ENCODE data around the gene RSPO3.
"Not testable (repeated sequence)": the region's sequence is repeated elsewhere in the genome, so short reads cannot be mapped to it uniquely, and the experiment has no call there.

The RSPO3 gene

GRCh38 chr6:127118298-127119101 is at the start of gene RSPO3:
TSS of gene RSPO3 (plus strand) at chr6:127118671. CDS start at chr6:127119193, 522 bp downstream.
- peak; percentile 55 for DNase-seq (ENCODE audit: low spot score)

DNA sequence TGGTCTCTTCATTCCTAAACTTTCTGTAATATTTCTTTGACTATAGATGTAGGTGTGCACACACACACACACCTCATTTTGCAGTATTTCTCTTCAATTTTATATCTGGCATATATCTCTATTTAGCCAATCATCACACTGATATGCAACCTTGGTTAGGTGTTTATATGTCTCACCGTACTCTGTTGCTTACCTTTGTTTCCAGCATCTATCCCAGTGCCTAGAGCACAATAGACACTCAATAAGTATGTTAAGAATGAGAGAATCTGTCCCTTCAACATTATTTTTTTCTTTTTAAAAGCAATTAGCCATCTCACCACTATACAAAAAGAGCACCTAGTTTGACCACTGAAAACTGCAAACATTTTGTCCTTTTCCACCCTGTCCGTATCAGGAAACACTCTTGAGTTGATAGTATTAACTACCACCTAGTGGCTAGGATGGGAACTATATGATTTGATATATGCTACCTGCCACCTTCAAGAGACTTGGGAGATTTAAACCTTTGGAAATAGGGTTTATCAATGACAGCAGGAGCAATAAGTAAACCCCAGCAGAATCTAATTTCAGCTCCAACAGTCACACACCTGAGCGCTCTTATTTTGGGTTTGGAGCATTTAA is 48.7 kb upstream of the RSPO3 start:
- peak; percentile 16 for DNase-seq (ENCODE audit: low spot score)

- no peak for DNase-seq (ENCODE audit: low spot score)
Observed at GRCh38 chr6:127073222-127073621, 45.2 kb upstream of the RSPO3 start.

- DNase-seq (ENCODE audit: low spot score): no peak
Observed at GRCh38 chr6:127076466-127076865, 42.0 kb upstream of the RSPO3 start.

DNA sequence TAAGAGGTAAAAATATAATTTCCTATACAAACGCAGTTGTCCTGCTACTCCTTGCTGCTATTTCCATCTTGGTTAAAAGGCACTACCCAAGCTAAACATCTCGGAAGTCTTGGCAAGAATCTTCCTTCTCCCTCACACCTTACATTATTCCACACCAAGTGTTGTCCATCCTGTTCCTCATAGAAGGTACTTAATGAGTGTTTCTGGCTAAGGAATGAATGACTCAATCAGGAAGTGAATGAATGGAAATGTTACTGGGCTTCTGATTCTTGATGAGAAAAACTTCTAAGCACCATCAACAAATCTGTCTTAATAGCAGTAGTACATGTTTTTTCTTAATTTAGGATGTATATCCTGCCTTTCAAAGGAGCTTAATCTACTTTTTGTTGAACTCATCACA is 40.6 kb upstream of the RSPO3 start:
- DNase-seq (ENCODE audit: low spot score): no peak

- no peak for DNase-seq (ENCODE audit: low spot score)
Observed at GRCh38 chr6:127078669-127079068, 39.8 kb upstream of the RSPO3 start.

- no peak for DNase-seq (ENCODE audit: low spot score)
Observed at GRCh38 chr6:127079681-127080080, 38.8 kb upstream of the RSPO3 start.

DNA sequence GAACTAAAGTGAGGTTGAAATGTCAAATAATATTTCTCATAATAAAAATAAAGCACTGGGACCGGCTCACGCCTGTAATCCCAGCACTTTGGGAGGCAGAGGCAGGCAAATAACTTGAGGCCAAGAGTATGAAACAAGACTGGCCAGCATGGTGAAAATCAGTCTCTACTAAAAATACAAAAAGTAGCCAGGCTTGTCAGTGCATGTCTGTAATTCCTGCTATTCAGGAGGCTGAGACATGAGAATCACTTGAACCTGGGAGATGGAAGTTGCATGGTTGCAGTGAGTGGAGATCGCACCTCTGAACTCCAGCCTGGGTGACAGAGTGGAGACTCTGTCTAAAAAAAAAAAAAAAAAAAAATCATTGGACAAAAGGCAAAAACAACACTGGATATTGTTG is 38.4 kb upstream of the RSPO3 start:
- no peak for DNase-seq (ENCODE audit: low spot score)

GRCh38 chr6:127083231-127083962 is 35.1 kb upstream of the RSPO3 start:
- no peak for DNase-seq (ENCODE audit: low spot score)

- DNase-seq (ENCODE audit: low spot score): no peak
Observed at GRCh38 chr6:127083963-127084310, 34.5 kb upstream of the RSPO3 start.

GRCh38 chr6:127085181-127085580 is 33.3 kb upstream of the RSPO3 start:
- no peak for DNase-seq (ENCODE audit: low spot score)

GRCh38 chr6:127090051-127090450 is 28.4 kb upstream of the RSPO3 start:
- DNase-seq (ENCODE audit: low spot score): no peak

- DNase-seq (ENCODE audit: low spot score): peak; percentile 21
Observed at GRCh38 chr6:127092466-127092865, 26.0 kb upstream of the RSPO3 start.

- DNase-seq (ENCODE audit: low spot score): no peak
Observed at GRCh38 chr6:127094791-127095190, 23.7 kb upstream of the RSPO3 start.

DNA sequence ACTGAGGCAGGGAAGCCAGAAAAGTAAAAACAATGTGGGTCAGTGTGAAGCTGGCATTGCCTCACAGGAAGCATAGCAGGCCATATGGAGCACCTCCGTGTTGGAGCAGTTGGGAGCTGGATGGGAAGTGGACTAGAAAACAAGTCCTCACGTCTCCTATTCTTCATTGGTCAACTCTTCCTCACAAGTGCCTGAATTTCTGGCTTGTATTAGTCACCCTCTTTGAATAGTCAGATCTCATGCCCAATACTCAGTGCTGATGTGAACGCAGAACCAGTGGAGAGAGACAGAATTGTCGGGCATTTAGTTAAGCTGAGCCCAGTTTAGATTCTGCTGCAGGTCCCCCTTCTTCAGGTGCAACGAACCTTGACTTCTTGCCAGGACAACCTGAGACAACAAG is 22.3 kb upstream of the RSPO3 start:
- no peak for DNase-seq (ENCODE audit: low spot score)

GRCh38 chr6:127097442-127097841 is 21.0 kb upstream of the RSPO3 start:
- not testable (repeated sequence) for DNase-seq (ENCODE audit: low spot score)

DNA sequence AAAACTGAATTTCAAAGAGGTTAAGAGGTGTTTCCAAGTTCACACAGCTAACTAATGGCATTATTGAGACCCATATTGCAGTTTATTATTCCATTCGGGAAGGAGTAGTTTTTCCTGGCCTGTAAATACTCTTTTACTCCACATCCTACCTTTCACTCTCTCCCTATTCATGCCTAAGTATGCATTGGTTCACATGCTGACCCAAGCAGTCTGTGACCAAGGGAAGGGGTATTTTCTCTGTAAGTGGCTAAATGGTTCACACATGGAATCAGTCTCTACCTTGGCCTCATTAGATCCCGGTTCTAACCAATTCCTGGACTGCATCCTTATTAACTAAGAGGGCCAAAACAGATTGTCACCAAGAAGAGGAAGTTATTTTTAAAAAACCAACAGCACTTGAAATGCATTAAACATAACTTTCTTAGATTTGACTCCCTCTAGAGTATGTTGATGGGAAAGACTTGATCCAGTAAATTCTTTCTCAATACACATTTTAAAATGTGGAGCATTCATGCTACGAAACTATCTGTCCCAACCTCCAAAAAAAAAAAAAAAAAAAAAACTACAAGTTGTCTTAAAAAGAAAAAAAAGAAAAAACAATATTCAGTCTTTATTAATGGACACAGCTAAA is 17.8 kb upstream of the RSPO3 start:
- DNase-seq (ENCODE audit: low spot score): peak; percentile 41

- peak; percentile 73 for DNase-seq (ENCODE audit: low spot score)
Observed at GRCh38 chr6:127102299-127102698, 16.2 kb upstream of the RSPO3 start.

DNA sequence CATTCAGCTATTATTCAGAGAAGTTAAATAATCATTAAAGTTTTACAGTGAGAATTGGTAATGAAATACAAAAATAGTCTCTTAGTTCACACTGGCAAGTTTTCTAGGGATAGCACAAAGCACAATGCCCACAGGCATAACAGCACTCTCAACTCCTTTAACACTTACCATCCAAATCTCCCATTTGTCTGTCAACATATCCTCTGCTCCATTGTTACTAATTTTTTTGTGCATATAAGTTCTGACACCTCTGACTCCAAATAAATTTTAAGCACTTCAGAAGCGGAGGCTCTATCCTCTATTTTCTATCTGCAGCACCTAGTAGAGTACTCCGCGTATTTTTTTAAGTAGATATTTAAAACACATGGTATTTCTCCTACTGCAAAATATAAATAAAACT is 15.6 kb upstream of the RSPO3 start:
- no peak for DNase-seq (ENCODE audit: low spot score)

DNA sequence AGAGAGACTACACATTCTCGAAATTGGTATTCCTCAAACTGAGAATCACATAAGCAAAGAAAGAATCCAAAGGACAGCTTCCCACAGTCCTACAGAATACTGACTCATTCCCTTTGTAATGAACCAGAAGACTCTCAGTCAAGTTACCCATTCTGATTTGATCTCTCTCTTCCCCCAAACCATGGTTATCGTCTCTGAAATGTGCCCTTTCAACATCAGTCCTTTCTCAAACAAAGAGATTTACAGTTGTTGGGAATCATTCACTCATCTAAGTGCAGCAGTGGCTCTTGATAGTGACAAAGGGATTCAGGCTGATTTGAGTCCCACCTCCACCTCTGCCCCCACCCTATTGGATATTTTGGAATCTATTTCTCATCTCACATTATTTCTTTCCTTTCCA is 15.0 kb upstream of the RSPO3 start:
- no peak for DNase-seq (ENCODE audit: low spot score)

GRCh38 chr6:127107916-127108315 is 10.6 kb upstream of the RSPO3 start:
- no peak for DNase-seq (ENCODE audit: low spot score)

DNA sequence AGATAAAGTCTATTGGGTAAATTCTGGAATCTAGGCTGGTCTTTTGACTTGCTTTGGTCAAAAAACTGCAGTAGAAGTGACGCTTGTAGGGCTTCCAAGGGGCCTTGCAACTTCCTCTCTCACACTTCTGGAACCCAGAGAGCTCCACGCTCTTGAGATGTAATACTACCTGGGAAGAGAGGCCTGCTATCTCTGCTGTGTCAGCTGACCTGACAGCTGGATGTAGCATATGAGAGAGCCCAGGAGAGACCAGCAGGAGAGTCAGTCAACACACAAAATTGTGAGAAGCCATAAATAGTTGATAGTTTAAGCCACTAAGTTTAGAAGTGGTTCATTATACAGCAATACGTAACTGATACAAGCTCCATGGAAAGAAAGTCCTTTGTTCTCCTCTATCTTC is 7.8 kb upstream of the RSPO3 start:
- DNase-seq (ENCODE audit: low spot score): no peak

DNA sequence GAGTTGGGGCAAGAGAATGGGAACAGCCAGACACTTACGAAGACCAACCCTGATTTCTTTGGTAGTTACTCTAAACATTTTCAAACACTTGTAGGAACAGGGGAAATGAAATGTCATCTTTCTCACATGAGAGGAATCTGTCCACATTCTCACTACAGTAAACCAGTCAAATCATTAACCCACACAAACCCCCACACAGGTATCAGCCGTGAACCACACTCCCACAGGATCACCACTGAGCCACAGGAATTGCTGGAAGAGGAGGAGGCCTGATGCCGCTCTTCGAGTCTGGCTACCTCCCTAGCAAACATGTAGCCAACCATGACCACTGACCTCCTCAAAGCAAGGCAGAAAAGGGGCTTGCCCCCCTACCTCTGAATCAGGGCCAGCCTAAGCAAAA is 6.9 kb upstream of the RSPO3 start:
- no peak for DNase-seq (ENCODE audit: low spot score)

All from GM03348 (cell line).